Omental fat pad (tissue), 4 donors: ENCODE measurements around the gene TREH. TPM values are rescaled to one million over a fixed set of nuclear protein-coding genes. Genes with fewer than 3 reads are reported as not detected.

ENCODE experiments used
- ATAC-seq: fragments of 150-250 bp; one replicate; pipeline ENCODE4 v1.9.1; 2016; ENCODE audit warnings: mild to moderate bottlenecking, moderate library complexity; ENCODE audit not compliant: low FRiP score
- DNase-seq: peaks from one replicate; pipeline ENCODE4 v3.0.0-alpha.2; 2019; ENCODE audit warnings: low spot score
- total RNA-seq, 4 donors: library from RNA; depleted of rRNA; stranded (reverse); fragments of >200 nt; gene quantifications; one replicate each; pipeline ENCODE4 v1.1.0, GENCODE V29; 2016
- TF ChIP-seq, protein P1 (sequence below), 3 donors: fragments of 450-650 bp; IDR thresholded peaks; one replicate each; pipeline ENCODE4 v1.5.1; 2016 to 2017; ENCODE audit warnings: antibody characterized with exemption in 3 of 3, mild to moderate bottlenecking in 3 of 3, moderate library complexity in 2 of 3

Gene TREH
- total RNA-seq, 4 donors from 2014 or later, result not detected

DNA sequence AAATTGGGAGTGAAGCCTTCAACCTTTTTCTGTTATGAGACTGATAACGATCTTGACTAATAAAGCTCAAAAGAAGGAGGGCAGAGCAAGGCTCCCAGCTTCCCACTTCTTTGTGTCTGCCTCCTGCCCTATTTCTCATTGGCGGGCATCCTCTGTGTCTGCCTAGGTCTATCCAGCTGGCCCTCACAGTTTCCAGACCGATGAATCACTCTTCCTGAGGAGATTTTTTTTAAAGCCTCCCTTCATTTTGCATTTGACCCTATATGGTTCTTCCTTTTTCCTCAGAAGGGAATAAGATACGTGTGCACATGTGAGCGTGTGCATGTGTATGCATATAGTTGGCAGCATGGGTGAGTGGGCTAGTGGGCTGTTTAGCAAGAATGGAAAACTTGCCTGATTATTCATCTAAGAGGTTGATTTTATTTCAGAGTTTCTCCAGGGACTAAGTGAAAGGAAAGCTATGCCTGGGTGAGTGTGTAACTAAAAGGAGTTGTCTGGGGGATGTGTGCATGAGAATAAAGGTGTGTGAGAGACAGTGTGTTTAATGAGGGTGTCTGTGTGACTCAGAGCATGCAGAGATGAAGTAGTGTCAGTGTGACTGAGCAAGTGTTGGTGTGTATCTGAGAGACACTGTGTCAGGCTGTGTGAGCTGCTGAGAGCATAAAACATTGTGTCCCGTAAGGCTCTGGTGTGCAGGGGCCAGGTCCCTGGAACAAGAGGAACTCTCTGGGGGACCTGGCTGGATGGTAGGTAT is 59.8 kb downstream of the TREH start:
- TF ChIP-seq, protein P1, sequence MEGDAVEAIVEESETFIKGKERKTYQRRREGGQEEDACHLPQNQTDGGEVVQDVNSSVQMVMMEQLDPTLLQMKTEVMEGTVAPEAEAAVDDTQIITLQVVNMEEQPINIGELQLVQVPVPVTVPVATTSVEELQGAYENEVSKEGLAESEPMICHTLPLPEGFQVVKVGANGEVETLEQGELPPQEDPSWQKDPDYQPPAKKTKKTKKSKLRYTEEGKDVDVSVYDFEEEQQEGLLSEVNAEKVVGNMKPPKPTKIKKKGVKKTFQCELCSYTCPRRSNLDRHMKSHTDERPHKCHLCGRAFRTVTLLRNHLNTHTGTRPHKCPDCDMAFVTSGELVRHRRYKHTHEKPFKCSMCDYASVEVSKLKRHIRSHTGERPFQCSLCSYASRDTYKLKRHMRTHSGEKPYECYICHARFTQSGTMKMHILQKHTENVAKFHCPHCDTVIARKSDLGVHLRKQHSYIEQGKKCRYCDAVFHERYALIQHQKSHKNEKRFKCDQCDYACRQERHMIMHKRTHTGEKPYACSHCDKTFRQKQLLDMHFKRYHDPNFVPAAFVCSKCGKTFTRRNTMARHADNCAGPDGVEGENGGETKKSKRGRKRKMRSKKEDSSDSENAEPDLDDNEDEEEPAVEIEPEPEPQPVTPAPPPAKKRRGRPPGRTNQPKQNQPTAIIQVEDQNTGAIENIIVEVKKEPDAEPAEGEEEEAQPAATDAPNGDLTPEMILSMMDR (IDR thresholded peaks at IDR 0.05), result no peak
- DNase-seq, result no peak
- peak; percentile 63 for ATAC-seq

DNA sequence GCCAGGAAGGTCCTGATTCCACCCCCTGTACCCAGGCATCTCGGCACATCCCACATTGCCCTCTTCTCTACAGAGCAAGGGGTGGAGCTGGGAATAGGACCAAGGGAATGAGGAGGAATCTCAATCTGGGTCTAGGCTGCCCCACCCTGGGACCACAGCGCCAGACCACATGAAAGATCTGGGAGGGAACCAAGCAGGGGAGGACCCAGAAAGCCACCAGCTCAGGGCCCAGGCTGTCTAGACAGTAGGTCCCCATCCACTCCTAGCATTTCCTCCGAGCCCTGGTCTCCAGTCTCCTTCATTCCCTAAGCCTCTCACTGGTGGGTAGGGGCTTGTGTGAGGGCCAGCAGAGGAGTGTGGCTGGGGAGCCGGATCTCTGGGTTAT is 60.5 kb downstream of the TREH start:
- DNase-seq, result no peak
- TF ChIP-seq, protein P1 (IDR thresholded peaks at IDR 0.05), result no peak
- ATAC-seq, result peak; percentile 5

DNA sequence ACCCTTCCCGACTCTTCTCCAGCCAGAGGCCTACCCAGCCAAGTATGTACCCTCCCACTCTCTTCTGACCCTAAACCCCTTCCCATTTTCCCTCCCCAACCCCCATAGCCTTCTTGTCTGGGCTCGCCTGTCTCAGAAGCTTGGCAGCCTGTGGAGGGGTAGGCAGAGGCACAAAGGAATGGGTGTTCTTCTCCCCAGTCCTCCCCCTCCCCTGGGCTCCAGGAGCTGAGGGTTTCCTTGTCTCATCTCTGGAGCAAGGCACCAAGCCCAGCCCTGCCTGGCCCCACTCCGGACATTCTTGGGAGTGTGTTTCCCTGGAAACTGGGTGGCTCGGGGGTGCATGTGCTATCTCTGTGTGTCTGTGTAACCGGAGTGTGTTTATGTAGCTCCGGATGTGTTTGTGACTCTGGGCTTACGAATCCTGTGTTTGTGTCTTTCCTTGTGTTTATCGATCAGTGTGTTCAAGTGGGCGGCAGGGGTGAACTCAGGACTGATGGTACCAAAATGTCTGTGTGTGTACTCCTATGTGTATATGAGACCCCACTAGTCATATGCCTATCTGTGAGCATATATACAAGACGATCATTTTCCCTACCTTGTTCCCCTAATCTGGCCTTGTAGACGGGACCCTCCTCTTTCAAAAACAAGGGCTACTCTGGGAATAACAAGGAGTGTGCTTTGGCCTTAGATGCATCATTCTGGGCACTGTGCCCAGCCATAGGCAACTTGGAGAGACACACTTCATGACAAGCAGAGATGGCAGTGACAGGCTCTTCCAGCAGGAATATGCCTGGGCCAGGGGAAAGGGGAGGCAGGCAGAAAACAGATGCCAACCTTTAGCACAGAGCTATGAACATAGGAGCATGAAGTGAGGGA is 61.1 kb downstream of the TREH start:
- ATAC-seq, result no peak
- TF ChIP-seq, protein P1 (IDR thresholded peaks at IDR 0.05), result no peak
- no peak for DNase-seq

DNA sequence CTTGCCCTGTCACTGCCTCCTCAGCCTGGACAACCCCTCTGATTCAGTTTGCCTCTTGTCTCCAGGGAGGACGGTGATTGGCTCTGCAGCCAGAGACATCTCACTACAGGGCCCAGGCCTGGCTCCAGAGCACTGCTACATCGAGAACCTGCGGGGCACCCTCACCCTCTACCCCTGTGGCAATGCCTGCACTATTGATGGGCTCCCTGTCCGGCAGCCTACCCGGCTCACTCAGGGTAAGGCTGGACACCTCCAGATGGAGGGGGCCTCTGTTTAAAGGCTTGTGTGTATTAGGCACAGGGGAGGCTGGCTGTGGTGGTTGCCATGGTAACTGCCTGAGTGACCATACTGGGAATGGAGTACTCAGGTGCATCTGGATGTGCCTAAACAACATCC is 63.5 kb downstream of the TREH start:
- TF ChIP-seq, protein P1 (IDR thresholded peaks at IDR 0.05), result no peak
- DNase-seq (no peak), ATAC-seq (no peak)

DNA sequence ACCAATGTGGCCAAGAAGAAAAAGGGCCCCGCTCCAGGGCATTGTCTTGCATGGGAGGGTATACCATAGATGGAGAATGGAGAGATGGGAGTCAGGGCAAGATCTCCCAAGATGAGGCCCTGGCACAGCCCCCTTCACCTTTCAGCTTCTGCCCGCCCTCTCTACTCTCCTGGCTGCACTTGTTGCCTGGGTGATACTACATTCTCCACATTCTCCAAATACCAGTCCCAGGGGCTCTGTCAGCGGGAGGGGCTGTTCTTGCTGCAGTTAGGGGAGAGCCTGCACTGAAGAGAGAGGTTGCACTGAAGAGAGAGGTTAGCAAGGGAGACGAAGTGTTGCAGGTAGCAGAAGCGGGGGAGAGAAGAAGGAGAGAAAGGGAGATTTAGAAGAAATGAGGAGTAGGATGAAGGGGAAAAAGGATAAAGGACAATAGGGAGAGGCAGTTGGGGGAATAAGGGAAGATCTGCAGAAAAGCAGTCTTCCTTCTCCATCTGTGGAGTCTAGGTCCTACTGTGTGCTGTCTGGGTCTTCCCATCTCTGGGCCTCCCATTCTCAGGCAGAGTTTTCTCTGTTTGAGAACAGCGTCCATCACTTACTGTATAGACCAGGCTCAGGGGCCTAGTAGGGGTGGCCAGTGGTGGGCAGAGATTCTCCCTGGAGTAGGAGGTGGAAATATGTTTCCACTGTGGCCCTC is 64.0 kb downstream of the TREH start:
- no peak for DNase-seq
- TF ChIP-seq, protein P1 (IDR thresholded peaks at IDR 0.05), result no peak
- ATAC-seq, result no peak

DNA sequence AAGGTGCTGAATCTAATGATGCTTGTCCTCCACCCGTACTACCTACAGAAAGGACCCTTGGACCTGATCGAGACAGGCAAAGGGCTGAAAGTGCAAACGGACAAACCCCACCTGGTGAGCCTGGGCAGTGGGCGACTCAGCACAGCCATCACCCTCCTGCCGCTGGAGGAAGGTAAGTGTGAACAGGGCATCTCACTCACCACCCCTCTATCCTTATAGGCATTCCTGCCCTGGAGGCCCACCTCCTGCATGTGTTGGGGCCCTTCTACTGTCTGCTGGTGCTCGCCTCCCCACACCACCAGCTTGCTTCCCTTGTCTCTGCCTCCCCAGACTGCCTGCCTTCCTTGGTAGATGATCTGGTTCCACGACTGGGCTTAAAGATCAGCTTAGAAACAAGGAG is 64.9 kb downstream of the TREH start:
- no peak for ATAC-seq
- no peak for DNase-seq
- TF ChIP-seq, protein P1 (IDR thresholded peaks at IDR 0.05), result no peak
